Lower leg skin (tissue), 3 donors: ENCODE measurements around the gene ERC2.

Experiments used
- CTCF ChIP-seq, 3 donors: fragments of 450-650 bp; IDR thresholded peaks; one replicate each; pipeline ENCODE4 v1.5.1; 2016; ENCODE audit warnings: antibody characterized with exemption in 3 of 3, mild to moderate bottlenecking in 3 of 3, moderate library complexity in 2 of 3
- POLR2A ChIP-seq, 2 donors: fragments of 450-650 bp; IDR thresholded peaks; one replicate each; pipeline ENCODE4 v1.6.1; 2016 to 2017; ENCODE audit warnings: antibody characterized with exemption in 2 of 2, mild to moderate bottlenecking in 1 of 2, moderate library complexity in 1 of 2

GRCh38 chr3:55650011-55650410 is 818.3 kb downstream of the ERC2 start:
- no peak for TF ChIP-seq CTCF (IDR thresholded peaks at IDR 0.05)
- no peak for TF ChIP-seq POLR2A (IDR thresholded peaks at IDR 0.05)
